22Rv1 (cell line): Measurements from ENCODE around the gene DRAM2.

ENCODE experiments used
- ZFX ChIP-seq: fragments of 450-650 bp; IDR thresholded peaks from 2 replicates; pipeline ENCODE4 v1.6.1; 2017; ENCODE audit warnings: antibody characterized with exemption, borderline replicate concordance
- TF ChIP-seq, protein P1 (sequence below): fragments of 450-650 bp; IDR thresholded peaks from 2 replicates; pipeline ENCODE4 v1.5.1; 2017; ENCODE audit warnings: mild to moderate bottlenecking

DNA sequence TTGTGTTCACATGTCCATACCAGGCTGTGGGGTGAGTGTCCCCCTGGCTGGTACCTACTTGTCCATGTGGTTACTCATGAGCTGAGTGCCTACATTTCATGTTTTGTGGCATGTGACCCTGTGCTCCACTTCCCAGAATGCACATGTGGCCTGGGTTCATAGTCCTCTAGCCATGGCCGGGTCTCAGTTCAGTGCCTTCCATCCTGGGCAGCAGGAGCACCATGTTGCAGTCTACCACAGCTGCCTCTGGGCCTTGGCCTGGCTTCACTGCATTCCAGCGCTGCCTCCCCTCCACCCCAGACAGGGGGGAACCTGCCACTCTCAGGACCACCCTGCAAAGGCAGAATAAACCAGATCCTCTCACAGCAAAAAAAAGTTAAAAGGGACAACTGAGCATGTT lies 5.6 kb upstream of the DRAM2 start:
- TF ChIP-seq, protein P1, sequence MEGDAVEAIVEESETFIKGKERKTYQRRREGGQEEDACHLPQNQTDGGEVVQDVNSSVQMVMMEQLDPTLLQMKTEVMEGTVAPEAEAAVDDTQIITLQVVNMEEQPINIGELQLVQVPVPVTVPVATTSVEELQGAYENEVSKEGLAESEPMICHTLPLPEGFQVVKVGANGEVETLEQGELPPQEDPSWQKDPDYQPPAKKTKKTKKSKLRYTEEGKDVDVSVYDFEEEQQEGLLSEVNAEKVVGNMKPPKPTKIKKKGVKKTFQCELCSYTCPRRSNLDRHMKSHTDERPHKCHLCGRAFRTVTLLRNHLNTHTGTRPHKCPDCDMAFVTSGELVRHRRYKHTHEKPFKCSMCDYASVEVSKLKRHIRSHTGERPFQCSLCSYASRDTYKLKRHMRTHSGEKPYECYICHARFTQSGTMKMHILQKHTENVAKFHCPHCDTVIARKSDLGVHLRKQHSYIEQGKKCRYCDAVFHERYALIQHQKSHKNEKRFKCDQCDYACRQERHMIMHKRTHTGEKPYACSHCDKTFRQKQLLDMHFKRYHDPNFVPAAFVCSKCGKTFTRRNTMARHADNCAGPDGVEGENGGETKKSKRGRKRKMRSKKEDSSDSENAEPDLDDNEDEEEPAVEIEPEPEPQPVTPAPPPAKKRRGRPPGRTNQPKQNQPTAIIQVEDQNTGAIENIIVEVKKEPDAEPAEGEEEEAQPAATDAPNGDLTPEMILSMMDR = no peak
- TF ChIP-seq ZFX = no peak
